ENCODE measurements around the gene ZNF83.
"Not testable (repeated sequence)": the region's sequence is repeated elsewhere in the genome, so short reads cannot be mapped to it uniquely, and the experiment has no call there.

The ZNF83 gene

GRCh38 chr19:52637718-52638585, at the start of gene ZNF83:
Gene ZNF83 (minus strand): TSS chr19:52638355.
- DNase-seq, result peak; percentile 96 to 98

DNA sequence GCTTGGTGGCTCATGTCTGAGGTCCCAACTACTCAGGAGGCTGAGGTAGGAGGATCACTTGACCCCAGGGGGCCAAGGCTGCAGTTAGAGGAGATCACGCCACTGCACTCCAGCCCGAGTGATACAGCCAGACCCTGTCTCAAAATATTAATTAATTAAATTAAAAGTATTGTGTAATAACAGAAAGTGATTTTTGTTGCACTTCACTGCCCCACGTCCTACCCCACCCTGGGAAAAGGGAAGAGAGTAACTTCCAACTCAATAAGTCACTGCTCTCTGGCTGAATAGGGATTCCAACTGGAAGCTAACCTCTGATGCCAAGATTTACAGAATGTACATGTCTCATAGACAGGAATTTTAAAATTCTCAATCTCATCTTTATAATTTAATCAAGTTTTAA, 49.5 kb upstream of the ZNF83 start:
- no peak for DNase-seq

GRCh38 chr19:52685811-52686210, 47.7 kb upstream of the ZNF83 start:
- DNase-seq, result no peak

DNA sequence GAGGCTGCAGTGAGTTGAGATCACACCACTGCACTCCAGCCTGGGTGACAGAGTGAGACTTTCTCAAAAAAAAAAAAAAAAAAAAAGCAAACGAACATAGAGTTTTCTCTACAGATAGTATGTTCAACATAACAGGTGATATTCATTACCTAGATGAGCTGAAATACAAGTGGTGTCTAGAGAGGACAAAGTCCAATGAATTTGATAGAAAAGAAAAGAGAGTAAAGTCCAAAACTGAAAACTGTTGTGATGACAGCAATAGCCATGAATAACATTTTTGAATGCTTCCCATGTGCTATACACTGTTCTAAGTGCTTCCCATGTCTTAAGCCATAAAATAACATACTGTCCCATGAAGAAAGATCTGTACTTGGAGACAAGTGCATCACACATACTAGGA, 43.1 kb upstream of the ZNF83 start:
- DNase-seq, result not testable (repeated sequence)

DNA sequence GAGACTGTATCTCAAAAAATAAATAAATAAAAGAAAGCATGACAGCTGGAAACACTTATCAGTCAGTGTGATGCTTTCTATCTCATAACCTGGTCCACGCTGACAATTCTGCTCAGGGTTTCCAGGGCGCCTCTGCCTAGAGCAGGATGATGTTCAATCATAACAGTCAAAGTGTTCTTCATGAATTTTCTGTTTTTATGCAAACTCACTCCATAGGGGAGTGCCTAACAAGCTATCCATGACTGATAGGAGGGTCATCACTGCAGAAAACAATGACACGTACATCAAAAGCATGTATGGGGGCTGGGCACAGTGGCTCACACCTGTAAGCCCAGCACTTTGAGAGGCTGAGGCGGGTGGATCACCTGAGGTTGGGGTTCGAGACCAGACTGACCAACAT, 41.4 kb upstream of the ZNF83 start:
- no peak for DNase-seq

- not testable (repeated sequence) for DNase-seq
These were observed 37.1 kb upstream of the ZNF83 start for GRCh38 chr19:52675239-52675638.

GRCh38 chr19:52673014-52673413, 34.9 kb upstream of the ZNF83 start:
- no peak for DNase-seq

- no peak for DNase-seq
These were observed 31.9 kb upstream of the ZNF83 start for GRCh38 chr19:52670046-52670445.

DNA sequence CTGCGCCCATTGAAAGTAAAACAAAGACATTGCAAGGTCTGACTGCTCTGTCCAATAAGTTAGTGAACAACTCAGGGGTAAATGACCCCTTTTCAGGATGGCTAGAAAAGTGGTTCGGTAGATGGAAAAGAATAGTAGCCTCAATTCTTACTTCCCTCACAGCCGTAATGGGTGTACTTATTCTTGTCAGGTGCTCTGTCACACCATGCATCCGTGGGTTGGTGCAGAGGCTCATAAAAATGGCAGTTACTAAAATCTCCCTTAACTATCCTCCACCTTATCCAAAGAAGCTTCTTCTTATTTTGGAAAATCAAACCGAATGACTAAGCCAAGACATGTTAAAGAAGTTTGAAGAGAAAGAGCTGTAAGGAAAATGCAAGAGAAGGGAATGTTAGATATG, 31.4 kb upstream of the ZNF83 start:
- no peak for DNase-seq

DNA sequence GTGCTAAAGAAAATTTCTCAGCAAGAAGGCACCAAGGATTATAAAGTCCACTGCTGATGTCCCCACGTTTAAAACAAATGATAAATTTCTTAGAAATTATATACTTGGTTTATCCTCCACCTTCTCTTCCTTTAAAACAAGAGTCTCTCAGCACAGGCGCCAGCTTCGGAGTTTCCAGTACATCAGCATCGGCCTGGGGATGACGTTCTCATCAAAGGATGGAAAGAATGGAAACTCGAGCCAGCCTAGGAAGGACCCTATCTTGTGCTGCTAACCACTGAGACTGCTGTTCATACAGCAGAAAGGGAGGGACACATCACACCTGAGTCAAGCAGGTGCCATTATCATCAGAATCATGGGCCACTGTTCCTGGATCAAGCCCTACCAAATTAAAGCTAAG, 29.8 kb upstream of the ZNF83 start:
- DNase-seq, result no peak

GRCh38 chr19:52666506-52666905, 28.4 kb upstream of the ZNF83 start:
- no peak for DNase-seq

DNA sequence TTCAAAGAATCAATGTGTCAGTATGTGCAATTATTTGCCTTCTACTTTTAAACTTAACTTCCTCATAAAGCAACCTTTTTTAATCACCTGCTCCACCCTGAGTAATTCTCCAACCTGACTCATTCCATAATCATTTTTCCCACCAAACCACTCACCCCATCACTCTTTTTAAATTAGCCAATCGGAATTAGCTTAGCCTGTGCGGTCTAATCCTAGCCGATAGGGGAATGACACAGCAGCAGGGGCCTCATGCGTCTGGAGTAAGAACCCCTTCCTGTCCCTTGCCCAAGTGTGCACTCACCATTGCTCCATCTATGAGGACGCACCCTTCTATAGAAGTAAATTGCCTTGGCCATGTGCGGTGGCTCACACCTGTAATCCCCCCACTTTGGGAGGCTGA, 27.4 kb upstream of the ZNF83 start:
- no peak for DNase-seq

GRCh38 chr19:52665027-52665426, 26.9 kb upstream of the ZNF83 start:
- no peak for DNase-seq

- no peak for DNase-seq
These were observed 26.3 kb upstream of the ZNF83 start for GRCh38 chr19:52664461-52664860.

- DNase-seq, result no peak
These were observed 24.5 kb upstream of the ZNF83 start for GRCh38 chr19:52662631-52663030.

DNA sequence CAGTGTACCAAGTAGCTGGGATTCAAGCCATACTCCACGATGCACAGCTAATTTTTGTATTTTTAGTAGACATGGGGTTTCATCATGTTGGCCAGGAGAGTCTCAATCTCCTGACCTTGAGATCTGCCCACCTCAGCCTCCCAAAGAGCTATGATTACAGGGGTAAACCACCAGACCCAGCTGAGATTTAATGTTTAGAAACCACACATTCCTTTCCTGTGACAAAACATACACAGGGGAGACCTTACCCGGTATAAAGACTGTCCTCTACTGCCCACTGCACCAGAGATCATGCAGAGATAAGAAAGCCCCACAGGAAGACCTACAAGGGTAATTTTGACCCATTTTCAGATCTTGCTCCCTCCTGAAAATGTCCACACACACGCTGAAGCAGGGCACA, 22.8 kb upstream of the ZNF83 start:
- no peak for DNase-seq

DNA sequence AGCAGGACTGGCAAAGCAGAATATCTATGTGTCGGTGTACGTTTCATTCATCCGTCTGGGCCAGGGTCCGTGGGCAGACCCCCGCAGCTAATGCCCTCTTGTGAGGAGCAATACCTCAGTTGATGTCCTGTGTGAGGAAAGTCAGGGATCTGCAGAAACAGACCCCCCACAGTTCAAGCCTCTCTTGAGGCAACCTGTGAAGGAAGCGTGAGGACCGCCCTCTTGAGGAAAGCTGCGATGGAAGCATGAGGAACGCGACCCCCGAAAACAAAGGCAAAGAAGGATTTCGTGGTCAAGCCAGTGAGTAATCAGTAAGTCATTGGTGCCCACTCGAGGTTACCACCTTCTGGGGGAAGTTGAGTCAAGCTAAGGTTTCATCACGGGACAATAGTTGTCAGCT, 20.9 kb upstream of the ZNF83 start:
- no peak for DNase-seq

- no peak for DNase-seq
These were observed 20.4 kb upstream of the ZNF83 start for GRCh38 chr19:52658595-52658994.

GRCh38 chr19:52653161-52653560, 15.0 kb upstream of the ZNF83 start:
- DNase-seq, result no peak

GRCh38 chr19:52651956-52652355, 13.8 kb upstream of the ZNF83 start:
- no peak for DNase-seq

DNA sequence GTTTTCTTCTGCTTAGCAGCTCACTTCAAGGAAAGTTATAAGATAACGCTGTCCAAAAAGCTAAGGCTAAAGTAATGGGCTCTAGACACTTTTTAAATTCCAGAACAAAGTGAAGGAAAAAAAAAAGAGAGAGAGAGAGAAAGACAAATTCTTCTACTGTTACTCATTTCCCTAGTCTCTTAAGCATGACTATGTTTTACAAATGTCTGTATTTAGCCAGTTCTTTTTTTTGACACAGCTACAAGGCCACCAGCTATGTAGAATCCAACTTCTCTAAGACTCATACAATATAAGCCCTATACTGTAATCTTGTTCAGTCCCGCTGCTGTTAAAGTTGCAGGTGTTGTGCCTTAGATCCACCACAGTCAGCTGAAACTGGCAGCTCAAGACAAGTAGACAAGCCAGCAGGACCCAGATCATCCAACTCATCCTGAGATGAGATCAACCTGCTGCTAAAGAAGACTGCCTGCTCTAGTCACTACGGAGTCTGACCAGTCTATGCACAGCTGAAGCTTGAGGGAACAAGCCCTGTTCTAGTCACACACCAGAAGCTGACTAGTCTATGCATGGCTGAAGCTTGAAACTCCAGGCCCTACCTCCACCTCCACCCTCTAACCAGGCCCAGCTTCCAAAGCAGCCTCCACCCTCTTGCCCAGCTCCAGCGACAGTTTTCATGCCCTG, 10.3 kb upstream of the ZNF83 start:
- no peak for DNase-seq

DNA sequence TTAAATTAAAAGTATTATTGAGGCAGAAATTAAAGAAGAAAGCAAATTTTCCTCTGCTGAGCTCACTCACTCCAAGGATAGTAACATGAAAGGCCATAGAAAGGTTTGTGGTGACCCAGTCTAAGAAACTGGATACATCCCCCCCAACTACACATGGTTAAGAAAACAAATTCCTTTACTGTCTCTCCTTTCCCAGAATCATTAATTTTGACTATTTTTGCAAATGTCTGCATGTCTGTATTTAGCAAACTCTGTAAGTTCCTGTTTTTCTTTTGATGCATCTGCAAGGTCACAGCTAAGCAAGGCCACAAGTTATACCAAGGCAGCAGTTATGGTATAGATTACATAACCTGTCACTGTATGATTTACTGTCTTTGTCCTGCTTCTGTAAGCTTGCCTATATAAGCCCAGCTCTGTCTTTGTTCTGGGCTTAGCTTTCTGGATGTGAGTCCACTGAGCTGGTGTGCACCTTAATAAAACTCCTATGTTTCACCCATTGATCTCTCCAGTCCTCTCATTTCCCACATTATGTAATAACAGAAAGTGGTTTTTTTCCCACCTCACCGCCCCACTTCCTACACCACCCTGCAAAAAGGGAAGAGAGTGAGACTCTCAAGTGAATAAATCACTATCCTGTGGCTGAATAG, 8.5 kb upstream of the ZNF83 start:
- DNase-seq, result no peak

GRCh38 chr19:52640916-52641315, 2.8 kb upstream of the ZNF83 start:
- DNase-seq, result no peak

GRCh38 chr19:52639996-52640395, 1.8 kb upstream of the ZNF83 start:
- no peak for DNase-seq
